Lower lobe of right lung (tissue), 2 donors: ENCODE data around the gene CEP112. TPM values are rescaled to one million over a fixed set of nuclear protein-coding genes. Genes with fewer than 3 reads are reported as not detected.
A peak's percentile ranks its signal among the peaks of the same experiment; 100 is the strongest.

Experiments used
- ATAC-seq, 2 donors: fragments of 200-7000 bp; cut with Tn5 transposase; one replicate each; pipeline ENCODE4 v1.9.1; 2020 to 2022; ENCODE audit warnings: mild to moderate bottlenecking in 2 of 2, moderate library complexity in 2 of 2
- DNase-seq: peaks from one replicate; pipeline ENCODE4 v3.0.0-alpha.2; 2020
- H3K27ac ChIP-seq: fragments of 200-600 bp; one replicate; pipeline ENCODE4 v1.8.0; 2022
- H3K27me3 ChIP-seq: fragments of 200-600 bp; one replicate; pipeline ENCODE4 v1.8.0; 2022; ENCODE audit warnings: low read depth
- H3K36me3 ChIP-seq: fragments of 200-600 bp; one replicate; pipeline ENCODE4 v1.8.0; 2022; ENCODE audit warnings: mild to moderate bottlenecking
- H3K4me1 ChIP-seq: fragments of 200-600 bp; one replicate; pipeline ENCODE4 v1.8.0; 2022
- H3K4me3 ChIP-seq: fragments of 200-600 bp; one replicate; pipeline ENCODE4 v1.8.0; 2022; ENCODE audit warnings: mild to moderate bottlenecking
- H3K9me3 ChIP-seq: fragments of 200-600 bp; one replicate; pipeline ENCODE4 v1.8.0; 2022
- CTCF ChIP-seq: fragments of 200-600 bp; IDR thresholded peaks from one replicate; pipeline ENCODE4 v1.8.0; 2022; ENCODE audit warnings: antibody characterized with exemption, mild to moderate bottlenecking
- intact Hi-C: fragments of 100-400 bp; cut with DNase I; formaldehyde crosslinking; loops from one replicate; pipeline ENCODE4 v1.11.0; 2022
- total RNA-seq: library from RNA; stranded (reverse); fragmentation: NEBNext Ultra II Directional; extraction: Animal tissue kit (Norgen Biotek cat#: 25700); gene quantifications from one replicate; pipeline ENCODE4 v1.2.1, GENCODE V29; 2021
- donor health status: DM: no; HTN: yes; CAD: no; lungs with severe emphysema.

The CEP112 gene
- total RNA-seq, 1 donor from 2014 or later, result 30.1 TPM

DNA sequence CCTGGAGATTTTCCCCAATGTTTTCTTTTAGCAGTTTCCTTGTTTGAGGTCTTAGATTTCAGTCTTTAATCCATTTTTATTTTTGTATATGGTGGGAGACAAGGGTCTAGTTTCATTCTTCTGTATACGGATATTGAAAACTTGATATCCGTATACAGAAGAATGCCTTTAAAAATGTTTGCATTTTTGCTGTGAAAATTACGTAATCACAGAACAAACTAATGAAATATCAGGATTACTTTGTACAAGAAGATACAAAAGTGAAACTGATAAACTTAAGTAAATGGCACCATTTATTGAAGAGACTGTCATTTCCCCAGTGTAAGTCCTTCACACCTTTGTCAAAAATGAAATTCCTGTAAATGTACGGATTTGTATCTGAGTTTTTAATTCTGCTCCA lies 13.3 kb downstream of the CEP112 start:
- no peak for DNase-seq
- ATAC-seq, result no peak
- Histone ChIP-seq H3K27me3 (no peaks in the 10 kb centered on the region), H3K9me3 (no peaks in the 10 kb centered on the region), H3K36me3 (peaks cover 18% of the 10 kb centered on the region), H3K4me3 (no peak overlapping the region), H3K4me1 (peaks cover 6% of the 10 kb centered on the region), H3K27ac (no peak overlapping the region)
- intact Hi-C loops, result no loop called here
- no peak for TF ChIP-seq CTCF

GRCh38 chr17:66177048-66177447 lies 14.9 kb downstream of the CEP112 start:
- peaks cover 11% of the 10 kb centered on the region for H3K36me3 ChIP-seq
- ATAC-seq (peak; percentile 21 to 54), DNase-seq (no peak)
- intact Hi-C loops, result no loop called here
- H3K9me3 ChIP-seq, result no peaks in the 10 kb centered on the region
- H3K4me3 ChIP-seq, result no peak overlapping the region
- H3K4me1 ChIP-seq, result peaks cover 6% of the 10 kb centered on the region
- H3K27me3 ChIP-seq, result no peaks in the 10 kb centered on the region
- H3K27ac ChIP-seq, result no peak overlapping the region
- TF ChIP-seq CTCF, result no peak

DNA sequence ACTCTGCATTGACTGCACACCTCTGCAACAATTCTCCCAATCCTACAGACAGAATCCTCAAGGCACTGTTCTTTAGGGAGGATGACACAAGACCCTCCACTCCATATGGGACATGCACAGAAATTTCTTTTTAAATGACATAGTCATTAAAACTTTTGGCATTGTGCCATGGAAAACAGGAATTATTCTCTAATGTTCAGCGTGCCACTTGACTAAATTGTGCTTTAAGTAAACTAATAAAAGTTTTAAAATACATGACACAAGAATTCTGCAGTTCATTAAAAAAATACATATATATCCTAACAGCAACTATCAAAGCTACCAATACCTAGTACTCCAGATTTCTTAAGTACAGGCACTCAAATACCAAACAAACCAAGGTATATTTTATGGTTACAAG lies 16.0 kb downstream of the CEP112 start:
- H3K4me1 ChIP-seq, result peaks cover 6% of the 10 kb centered on the region
- ATAC-seq (no peak), DNase-seq (no peak)
- no peaks in the 10 kb centered on the region for H3K9me3 ChIP-seq
- intact Hi-C loops, result no loop called here
- no peak for TF ChIP-seq CTCF
- H3K4me3 ChIP-seq, result no peak overlapping the region
- H3K36me3 ChIP-seq, result no peaks in the 10 kb centered on the region
- no peaks in the 10 kb centered on the region for H3K27me3 ChIP-seq
- no peak overlapping the region for H3K27ac ChIP-seq

DNA sequence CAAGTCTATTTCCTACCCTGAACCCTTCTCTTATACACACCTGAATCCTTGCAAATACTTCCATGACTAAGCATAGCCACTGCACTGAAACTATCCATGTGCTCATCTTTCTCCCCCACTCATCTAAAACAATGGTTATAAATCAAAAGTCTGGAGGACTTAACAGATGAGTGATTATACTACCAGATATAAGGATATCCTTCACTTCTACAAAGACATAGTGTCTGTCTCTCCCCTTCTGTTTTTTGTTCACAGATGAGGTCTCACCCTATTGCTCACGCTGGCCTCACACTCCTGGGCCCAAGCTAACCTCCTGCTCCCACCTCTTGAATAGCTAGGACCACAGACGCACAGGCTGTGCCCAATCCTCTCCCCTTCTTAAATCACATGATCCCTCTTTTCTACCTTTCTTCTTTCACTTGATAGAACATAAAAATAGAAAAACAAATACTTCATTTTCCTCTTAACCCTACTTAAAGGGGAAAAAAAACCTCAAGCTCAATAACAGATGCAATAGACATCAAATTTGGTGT lies 19.2 kb downstream of the CEP112 start:
- peaks cover 6% of the 10 kb centered on the region for H3K4me1 ChIP-seq
- H3K36me3 ChIP-seq, result no peaks in the 10 kb centered on the region
- no peak overlapping the region for H3K4me3 ChIP-seq
- no peak for TF ChIP-seq CTCF
- DNase-seq (no peak), ATAC-seq (peak; percentile 69 to 79)
- no peaks in the 10 kb centered on the region for H3K27me3 ChIP-seq
- H3K27ac ChIP-seq, result no peak overlapping the region
- intact Hi-C loops, result no loop called here
- no peaks in the 10 kb centered on the region for H3K9me3 ChIP-seq

DNA sequence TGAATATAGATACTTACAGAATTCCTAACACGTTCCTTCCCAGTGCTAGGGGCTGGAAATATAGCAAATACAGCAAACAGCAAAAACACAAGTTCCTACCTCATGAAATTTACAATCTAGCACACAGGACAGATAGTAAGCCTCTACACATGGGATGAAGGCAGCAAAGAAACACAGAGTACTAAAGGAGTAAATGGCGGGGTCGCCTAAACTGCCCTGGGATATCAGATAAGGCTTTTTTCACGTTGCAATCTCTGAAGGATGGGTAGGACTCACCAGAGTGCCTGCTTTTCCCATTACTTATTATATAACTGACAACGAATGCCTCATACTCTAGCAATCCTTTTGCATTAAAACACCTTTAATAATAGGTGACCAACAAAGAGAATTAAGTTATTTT lies 19.8 kb downstream of the CEP112 start:
- no peaks in the 10 kb centered on the region for H3K36me3 ChIP-seq
- DNase-seq (no peak), ATAC-seq (no peak)
- H3K9me3 ChIP-seq, result no peaks in the 10 kb centered on the region
- TF ChIP-seq CTCF, result no peak
- H3K27ac ChIP-seq, result no peak overlapping the region
- H3K4me3 ChIP-seq, result no peak overlapping the region
- H3K27me3 ChIP-seq, result no peaks in the 10 kb centered on the region
- peaks cover 6% of the 10 kb centered on the region for H3K4me1 ChIP-seq
- intact Hi-C loops, result no loop called here

DNA sequence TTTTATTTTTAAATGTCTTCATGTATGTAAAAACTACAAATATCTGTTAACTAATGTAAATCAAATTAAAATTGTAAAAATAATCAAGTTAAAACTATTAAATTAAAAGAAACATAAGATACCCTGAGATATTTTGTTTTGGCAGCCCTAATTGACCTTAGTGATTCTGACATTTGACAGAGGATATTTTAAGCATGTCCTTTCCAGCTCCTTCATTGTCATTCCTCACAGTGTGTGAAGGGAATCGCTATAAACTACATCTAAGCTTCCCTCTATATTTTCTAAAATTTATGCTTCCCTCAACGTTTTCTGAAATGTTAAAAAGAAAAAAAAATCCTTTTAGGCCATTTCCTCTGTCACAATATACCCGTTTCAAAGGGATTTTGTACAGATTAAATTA lies 20.2 kb downstream of the CEP112 start:
- peaks cover 6% of the 10 kb centered on the region for H3K4me1 ChIP-seq
- intact Hi-C loops, result no loop called here
- no peak for TF ChIP-seq CTCF
- H3K36me3 ChIP-seq, result no peaks in the 10 kb centered on the region
- no peaks in the 10 kb centered on the region for H3K27me3 ChIP-seq
- H3K27ac ChIP-seq, result no peak overlapping the region
- no peak for ATAC-seq
- no peak for DNase-seq
- no peaks in the 10 kb centered on the region for H3K9me3 ChIP-seq
- no peak overlapping the region for H3K4me3 ChIP-seq
